ENCODE measurements around the gene STK24.

STK24 gene

GRCh38 chr13:98504371-98504963 lies 72.4 kb downstream of the STK24 start:
- Histone ChIP-seq H3F3A (ENCODE audit: insufficient read depth, low read length) (no peaks in the 10 kb centered on the region), H3K9me2 (replicated peaks; ENCODE audit: insufficient read depth, low read length) (no peaks in the 10 kb centered on the region), H3K27ac (ENCODE audit: low read length) (no peak overlapping the region), H3K9ac (ENCODE audit: low read length) (no peak overlapping the region), H3K4me1 (ENCODE audit: low read length) (no peaks in the 10 kb centered on the region; the same call in 1 of the 2 replicates), H3K27me3 (replicated peaks; ENCODE audit: insufficient read depth, low read length) (no peaks in the 10 kb centered on the region), H4K20me1 (ENCODE audit: insufficient read depth, low read length) (peaks cover 40% of the 10 kb centered on the region), H3K79me2 (ENCODE audit: low read length) (peaks cover 100% of the 10 kb centered on the region), H3K4me2 (ENCODE audit: low read depth, low read length) (no peak overlapping the region), H3K9me3 (replicated peaks; ENCODE audit: insufficient read depth, low read length) (no peaks in the 10 kb centered on the region), H2AFZ (ENCODE audit: low read length) (no peak overlapping the region), H3K36me3 (replicated peaks; ENCODE audit: insufficient read depth, low read length) (no peaks in the 10 kb centered on the region), H3K4me3 (ENCODE audit: low read length) (no peak overlapping the region)
- no peak for TF ChIP-seq CTCF (IDR thresholded peaks at IDR 0.05; ENCODE audit: low read length)
- no peak for TF ChIP-seq EZH2phosphoT487 (IDR thresholded peaks at IDR 0.05; ENCODE audit: low read length)
- TF ChIP-seq EZH2 (optimal IDR thresholded peaks at IDR 0.05; ENCODE audit: low read depth, low read length), result no peak
- no peak for DNase-seq

GRCh38 chr13:98504029-98504351 lies 72.9 kb downstream of the STK24 start:
- no peaks in the 10 kb centered on the region for H3K9me2 ChIP-seq (replicated peaks; ENCODE audit: insufficient read depth, low read length)
- H3K79me2 ChIP-seq (ENCODE audit: low read length), result peaks cover 100% of the 10 kb centered on the region
- H3F3A ChIP-seq (ENCODE audit: insufficient read depth, low read length), result no peaks in the 10 kb centered on the region
- H4K20me1 ChIP-seq (ENCODE audit: insufficient read depth, low read length), result peaks cover 40% of the 10 kb centered on the region
- TF ChIP-seq CTCF (IDR thresholded peaks at IDR 0.05; ENCODE audit: low read length) (no peak), EZH2 (optimal IDR thresholded peaks at IDR 0.05; ENCODE audit: low read depth, low read length) (no peak), EZH2phosphoT487 (IDR thresholded peaks at IDR 0.05; ENCODE audit: low read length) (no peak)
- no peak overlapping the region for H2AFZ ChIP-seq (ENCODE audit: low read length)
- H3K4me1 ChIP-seq (ENCODE audit: low read length), result no peaks in the 10 kb centered on the region
- no peak overlapping the region for H3K9ac ChIP-seq (ENCODE audit: low read length)
- no peak for DNase-seq
- no peaks in the 10 kb centered on the region for H3K36me3 ChIP-seq (replicated peaks; ENCODE audit: insufficient read depth, low read length)
- no peak overlapping the region for H3K27ac ChIP-seq (ENCODE audit: low read length)
- H3K4me3 ChIP-seq (ENCODE audit: low read length), result no peak overlapping the region
- H3K9me3 ChIP-seq (replicated peaks; ENCODE audit: insufficient read depth, low read length), result no peaks in the 10 kb centered on the region
- no peaks in the 10 kb centered on the region for H3K27me3 ChIP-seq (replicated peaks; ENCODE audit: insufficient read depth, low read length)
- no peak overlapping the region for H3K4me2 ChIP-seq (ENCODE audit: low read depth, low read length)

GRCh38 chr13:98503175-98504028 lies 73.5 kb downstream of the STK24 start:
- Histone ChIP-seq H2AFZ (ENCODE audit: low read length) (no peak overlapping the region), H3K9me2 (replicated peaks; ENCODE audit: insufficient read depth, low read length) (no peaks in the 10 kb centered on the region), H3K4me3 (ENCODE audit: low read length) (no peak overlapping the region), H3K9me3 (replicated peaks; ENCODE audit: insufficient read depth, low read length) (no peaks in the 10 kb centered on the region), H3F3A (ENCODE audit: insufficient read depth, low read length) (no peaks in the 10 kb centered on the region), H4K20me1 (ENCODE audit: insufficient read depth, low read length) (peaks cover 36% of the 10 kb centered on the region), H3K4me2 (ENCODE audit: low read depth, low read length) (no peak overlapping the region), H3K9ac (ENCODE audit: low read length) (no peak overlapping the region), H3K27ac (ENCODE audit: low read length) (no peak overlapping the region), H3K79me2 (ENCODE audit: low read length) (peaks cover 100% of the 10 kb centered on the region), H3K4me1 (ENCODE audit: low read length) (no peaks in the 10 kb centered on the region), H3K36me3 (replicated peaks; ENCODE audit: insufficient read depth, low read length) (no peaks in the 10 kb centered on the region), H3K27me3 (replicated peaks; ENCODE audit: insufficient read depth, low read length) (no peaks in the 10 kb centered on the region)
- TF ChIP-seq CTCF (IDR thresholded peaks at IDR 0.05; ENCODE audit: low read length) (no peak), EZH2phosphoT487 (IDR thresholded peaks at IDR 0.05; ENCODE audit: low read length) (no peak), EZH2 (optimal IDR thresholded peaks at IDR 0.05; ENCODE audit: low read depth, low read length) (no peak)
- no peak for DNase-seq

All from MM.1S (cell line).